WTC11 (cell line): ENCODE data around the gene ATG13. TPM values are rescaled to one million over a fixed set of nuclear protein-coding genes. Genes with fewer than 3 reads are reported as not detected.

Experiments
- ATAC-seq: fragments of 200-7000 bp; cut with Tn5 transposase; 2 replicates; pipeline ENCODE4 v1.10.0; 2021; ENCODE audit warnings: mild to moderate bottlenecking, moderate library complexity
- CTCF ChIA-PET: fragments of 300-600 bp; sonication (Branson Sonifier 250); formaldehyde crosslinking; loops from one replicate; lab custom pipeline; 2021; ENCODE audit warnings: antibody characterized with exemption; lab: Charles Lee
- POLR2A ChIA-PET: fragments of 350-600 bp; sonication (Branson Sonifier 250); formaldehyde crosslinking; loops from one replicate; lab custom pipeline; 2021; ENCODE audit warnings: antibody characterized with exemption; lab: Charles Lee
- DNase-seq: peaks from one replicate; pipeline ENCODE4 v3.0.0; 2021; ENCODE audit warnings: low spot score
- H3K27ac Mint-ChIP-seq: 2 replicates; pipeline ENCODE4 v1.8.0; 2021; ENCODE audit warnings: mixed read lengths
- H3K27me3 Mint-ChIP-seq: 2 replicates; pipeline ENCODE4 v1.8.0; 2021; ENCODE audit warnings: low read depth, mild to moderate bottlenecking, moderate library complexity, mixed read lengths
- H3K36me3 Mint-ChIP-seq: 2 replicates; pipeline ENCODE4 v1.8.0; 2021; ENCODE audit warnings: mixed read lengths
- H3K4me1 Mint-ChIP-seq: 2 replicates; pipeline ENCODE4 v1.8.0; 2022; ENCODE audit warnings: mixed read lengths
- H3K4me3 Mint-ChIP-seq: 2 replicates; pipeline ENCODE4 v1.8.0; 2021; ENCODE audit warnings: mild to moderate bottlenecking, moderate library complexity, mixed read lengths
- H3K9me3 Mint-ChIP-seq: 2 replicates; pipeline ENCODE4 v1.8.0; 2021; ENCODE audit warnings: mixed read lengths
- ATF1 ChIP-seq: sonication (generic); formaldehyde crosslinking; IDR thresholded peaks from 2 replicates; pipeline ENCODE4 v1.8.1; 2023; ENCODE audit warnings: mild to moderate bottlenecking, moderate library complexity, missing genetic modification reagents
- GTF2I ChIP-seq: fragments of 250-450 bp; sonication (Bioruptor Pico); conservative IDR thresholded peaks from 2 replicates; pipeline ENCODE4 v1.4.0; 2021; ENCODE audit warnings: mild to moderate bottlenecking
- OVOL2 ChIP-seq: fragments of 250-450 bp; sonication (Bioruptor Pico); IDR thresholded peaks from 2 replicates; pipeline ENCODE4 v1.9.0; 2021; ENCODE audit warnings: mild to moderate bottlenecking, borderline replicate concordance
- TEAD1 ChIP-seq: sonication (generic); formaldehyde crosslinking; IDR thresholded peaks from 2 replicates; pipeline ENCODE4 v1.8.0; 2022; ENCODE audit warnings: mild to moderate bottlenecking, missing genetic modification reagents
- ZBTB21 ChIP-seq: sonication (generic); formaldehyde crosslinking; IDR thresholded peaks from 2 replicates; pipeline ENCODE4 v1.8.1; 2023; ENCODE audit warnings: mild to moderate bottlenecking, missing genetic modification reagents, borderline replicate concordance
- ZNF138 ChIP-seq: sonication (generic); formaldehyde crosslinking; conservative IDR thresholded peaks from 2 replicates; pipeline ENCODE4 v1.8.1; 2022; ENCODE audit warnings: mild to moderate bottlenecking, moderate library complexity, missing genetic modification reagents
- ZNF416 ChIP-seq: fragments of 250-450 bp; sonication (Bioruptor Pico); IDR thresholded peaks from 2 replicates; pipeline ENCODE4 v1.9.0; 2021; ENCODE audit warnings: mild to moderate bottlenecking, inconsistent platforms
- total RNA-seq: library from RNA; stranded (reverse); gene quantifications from 3 replicates; pipeline ENCODE4 v1.2.3, GENCODE V29; 2021
- TF ChIP-seq, protein P1 (sequence below): sonication (generic); formaldehyde crosslinking; IDR thresholded peaks from 2 replicates; pipeline ENCODE4 v1.8.0; 2023; ENCODE audit warnings: missing genetic modification reagents, mild to moderate bottlenecking, borderline replicate concordance
- TF ChIP-seq, protein P2 (sequence below): fragments of 250-450 bp; sonication (Bioruptor Pico); IDR thresholded peaks from 2 replicates; pipeline ENCODE4 v1.9.0; 2021; ENCODE audit warnings: mild to moderate bottlenecking
- TF ChIP-seq, protein P3 (sequence below): sonication (generic); formaldehyde crosslinking; IDR thresholded peaks from 2 replicates; pipeline ENCODE4 v1.8.1; 2022; ENCODE audit warnings: low read depth, missing genetic modification reagents, borderline replicate concordance
- TF ChIP-seq, protein P4 (sequence below): sonication (generic); formaldehyde crosslinking; conservative IDR thresholded peaks from 2 replicates; pipeline ENCODE4 v1.8.1; 2022; ENCODE audit warnings: mild to moderate bottlenecking, missing genetic modification reagents
- TF ChIP-seq, protein P5 (sequence below): sonication (generic); formaldehyde crosslinking; IDR thresholded peaks from 2 replicates; pipeline ENCODE4 v1.8.0; 2023; ENCODE audit warnings: mild to moderate bottlenecking, missing genetic modification reagents
- TF ChIP-seq, protein P6 (sequence below): sonication (generic); formaldehyde crosslinking; IDR thresholded peaks from 2 replicates; pipeline ENCODE4 v1.8.0; 2022; ENCODE audit warnings: mild to moderate bottlenecking, missing genetic modification reagents
- TF ChIP-seq, protein P7 (sequence below): sonication (generic); formaldehyde crosslinking; IDR thresholded peaks from 2 replicates; pipeline ENCODE4 v1.8.0; 2023; ENCODE audit warnings: missing genetic modification reagents

Gene ATG13
- total RNA-seq, 1 experiment from 2014 or later, result 85.4 TPM

DNA sequence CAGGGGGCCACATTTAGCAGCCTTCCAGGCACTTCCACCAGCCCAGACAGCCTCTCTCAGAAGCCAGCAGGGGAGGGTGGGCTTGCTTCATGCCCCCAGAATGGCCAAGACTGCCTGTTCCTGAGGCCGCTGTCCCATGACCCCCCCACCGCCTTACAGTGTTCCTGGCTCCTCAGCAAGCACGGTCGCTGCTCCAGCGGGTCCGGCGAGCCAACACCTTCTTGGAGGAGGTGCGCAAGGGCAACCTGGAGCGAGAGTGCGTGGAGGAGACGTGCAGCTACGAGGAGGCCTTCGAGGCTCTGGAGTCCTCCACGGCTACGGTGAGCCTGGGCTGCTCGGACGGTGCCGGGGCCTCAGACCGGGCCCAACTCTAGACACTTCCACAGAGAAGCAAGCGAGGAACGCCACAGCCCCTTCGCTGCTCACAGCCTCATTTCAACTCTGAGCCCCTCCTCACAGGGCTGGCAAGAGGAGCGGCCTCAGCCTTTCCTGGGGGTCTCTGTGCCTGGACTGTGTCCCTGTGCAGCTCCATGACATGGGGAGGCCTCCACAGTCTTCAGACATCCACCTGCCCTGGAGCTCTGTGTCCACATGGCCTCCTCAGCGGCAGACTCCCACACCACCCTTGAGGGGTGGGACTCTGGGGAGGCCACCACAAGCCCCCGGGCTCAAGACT, 102.3 kb downstream of the ATG13 start (continued):
- TF ChIP-seq, protein P1, sequence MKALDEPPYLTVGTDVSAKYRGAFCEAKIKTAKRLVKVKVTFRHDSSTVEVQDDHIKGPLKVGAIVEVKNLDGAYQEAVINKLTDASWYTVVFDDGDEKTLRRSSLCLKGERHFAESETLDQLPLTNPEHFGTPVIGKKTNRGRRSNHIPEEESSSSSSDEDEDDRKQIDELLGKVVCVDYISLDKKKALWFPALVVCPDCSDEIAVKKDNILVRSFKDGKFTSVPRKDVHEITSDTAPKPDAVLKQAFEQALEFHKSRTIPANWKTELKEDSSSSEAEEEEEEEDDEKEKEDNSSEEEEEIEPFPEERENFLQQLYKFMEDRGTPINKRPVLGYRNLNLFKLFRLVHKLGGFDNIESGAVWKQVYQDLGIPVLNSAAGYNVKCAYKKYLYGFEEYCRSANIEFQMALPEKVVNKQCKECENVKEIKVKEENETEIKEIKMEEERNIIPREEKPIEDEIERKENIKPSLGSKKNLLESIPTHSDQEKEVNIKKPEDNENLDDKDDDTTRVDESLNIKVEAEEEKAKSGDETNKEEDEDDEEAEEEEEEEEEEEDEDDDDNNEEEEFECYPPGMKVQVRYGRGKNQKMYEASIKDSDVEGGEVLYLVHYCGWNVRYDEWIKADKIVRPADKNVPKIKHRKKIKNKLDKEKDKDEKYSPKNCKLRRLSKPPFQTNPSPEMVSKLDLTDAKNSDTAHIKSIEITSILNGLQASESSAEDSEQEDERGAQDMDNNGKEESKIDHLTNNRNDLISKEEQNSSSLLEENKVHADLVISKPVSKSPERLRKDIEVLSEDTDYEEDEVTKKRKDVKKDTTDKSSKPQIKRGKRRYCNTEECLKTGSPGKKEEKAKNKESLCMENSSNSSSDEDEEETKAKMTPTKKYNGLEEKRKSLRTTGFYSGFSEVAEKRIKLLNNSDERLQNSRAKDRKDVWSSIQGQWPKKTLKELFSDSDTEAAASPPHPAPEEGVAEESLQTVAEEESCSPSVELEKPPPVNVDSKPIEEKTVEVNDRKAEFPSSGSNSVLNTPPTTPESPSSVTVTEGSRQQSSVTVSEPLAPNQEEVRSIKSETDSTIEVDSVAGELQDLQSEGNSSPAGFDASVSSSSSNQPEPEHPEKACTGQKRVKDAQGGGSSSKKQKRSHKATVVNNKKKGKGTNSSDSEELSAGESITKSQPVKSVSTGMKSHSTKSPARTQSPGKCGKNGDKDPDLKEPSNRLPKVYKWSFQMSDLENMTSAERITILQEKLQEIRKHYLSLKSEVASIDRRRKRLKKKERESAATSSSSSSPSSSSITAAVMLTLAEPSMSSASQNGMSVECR (CRISPR knock-in tag), result no peak
- TF ChIP-seq TEAD1, result no peak
- TF ChIP-seq, protein P2, sequence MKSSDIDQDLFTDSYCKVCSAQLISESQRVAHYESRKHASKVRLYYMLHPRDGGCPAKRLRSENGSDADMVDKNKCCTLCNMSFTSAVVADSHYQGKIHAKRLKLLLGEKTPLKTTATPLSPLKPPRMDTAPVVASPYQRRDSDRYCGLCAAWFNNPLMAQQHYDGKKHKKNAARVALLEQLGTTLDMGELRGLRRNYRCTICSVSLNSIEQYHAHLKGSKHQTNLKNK (CRISPR knock-in tag), result no peak
- TF ChIP-seq, protein P3, sequence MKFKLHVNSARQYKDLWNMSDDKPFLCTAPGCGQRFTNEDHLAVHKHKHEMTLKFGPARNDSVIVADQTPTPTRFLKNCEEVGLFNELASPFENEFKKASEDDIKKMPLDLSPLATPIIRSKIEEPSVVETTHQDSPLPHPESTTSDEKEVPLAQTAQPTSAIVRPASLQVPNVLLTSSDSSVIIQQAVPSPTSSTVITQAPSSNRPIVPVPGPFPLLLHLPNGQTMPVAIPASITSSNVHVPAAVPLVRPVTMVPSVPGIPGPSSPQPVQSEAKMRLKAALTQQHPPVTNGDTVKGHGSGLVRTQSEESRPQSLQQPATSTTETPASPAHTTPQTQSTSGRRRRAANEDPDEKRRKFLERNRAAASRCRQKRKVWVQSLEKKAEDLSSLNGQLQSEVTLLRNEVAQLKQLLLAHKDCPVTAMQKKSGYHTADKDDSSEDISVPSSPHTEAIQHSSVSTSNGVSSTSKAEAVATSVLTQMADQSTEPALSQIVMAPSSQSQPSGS (CRISPR knock-in tag), result no peak

DNA sequence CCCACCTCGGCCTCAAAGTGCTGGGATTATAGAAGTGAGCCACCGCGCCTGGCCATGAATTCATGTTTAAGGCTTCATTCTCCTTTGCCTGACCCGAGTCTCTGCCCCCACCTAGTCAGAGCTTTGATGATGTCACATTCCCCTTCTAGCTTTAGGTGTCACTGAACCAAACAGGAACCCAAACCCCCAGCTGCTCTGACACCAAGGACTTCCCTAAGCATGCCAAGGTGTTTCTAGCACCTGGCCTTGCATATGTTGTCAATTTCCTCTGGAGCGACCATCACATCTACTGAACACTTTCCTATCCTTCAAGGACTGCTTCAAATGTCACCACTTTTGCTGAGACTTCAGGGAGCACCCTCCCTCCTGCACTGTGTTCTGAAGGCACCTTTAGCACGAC, 103.9 kb downstream of the ATG13 start:
- CTCF ChIA-PET, result interaction anchor here (1.3 kb wide), 1 partner anchor 432 kb away, joined by 4 read pairs; no protein-coding TSS in a partner anchor
- TF ChIP-seq, protein P4, sequence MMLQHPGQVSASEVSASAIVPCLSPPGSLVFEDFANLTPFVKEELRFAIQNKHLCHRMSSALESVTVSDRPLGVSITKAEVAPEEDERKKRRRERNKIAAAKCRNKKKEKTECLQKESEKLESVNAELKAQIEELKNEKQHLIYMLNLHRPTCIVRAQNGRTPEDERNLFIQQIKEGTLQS (CRISPR knock-in tag), result no peak
- TF ChIP-seq, protein P5, sequence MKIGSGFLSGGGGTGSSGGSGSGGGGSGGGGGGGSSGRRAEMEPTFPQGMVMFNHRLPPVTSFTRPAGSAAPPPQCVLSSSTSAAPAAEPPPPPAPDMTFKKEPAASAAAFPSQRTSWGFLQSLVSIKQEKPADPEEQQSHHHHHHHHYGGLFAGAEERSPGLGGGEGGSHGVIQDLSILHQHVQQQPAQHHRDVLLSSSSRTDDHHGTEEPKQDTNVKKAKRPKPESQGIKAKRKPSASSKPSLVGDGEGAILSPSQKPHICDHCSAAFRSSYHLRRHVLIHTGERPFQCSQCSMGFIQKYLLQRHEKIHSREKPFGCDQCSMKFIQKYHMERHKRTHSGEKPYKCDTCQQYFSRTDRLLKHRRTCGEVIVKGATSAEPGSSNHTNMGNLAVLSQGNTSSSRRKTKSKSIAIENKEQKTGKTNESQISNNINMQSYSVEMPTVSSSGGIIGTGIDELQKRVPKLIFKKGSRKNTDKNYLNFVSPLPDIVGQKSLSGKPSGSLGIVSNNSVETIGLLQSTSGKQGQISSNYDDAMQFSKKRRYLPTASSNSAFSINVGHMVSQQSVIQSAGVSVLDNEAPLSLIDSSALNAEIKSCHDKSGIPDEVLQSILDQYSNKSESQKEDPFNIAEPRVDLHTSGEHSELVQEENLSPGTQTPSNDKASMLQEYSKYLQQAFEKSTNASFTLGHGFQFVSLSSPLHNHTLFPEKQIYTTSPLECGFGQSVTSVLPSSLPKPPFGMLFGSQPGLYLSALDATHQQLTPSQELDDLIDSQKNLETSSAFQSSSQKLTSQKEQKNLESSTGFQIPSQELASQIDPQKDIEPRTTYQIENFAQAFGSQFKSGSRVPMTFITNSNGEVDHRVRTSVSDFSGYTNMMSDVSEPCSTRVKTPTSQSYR (CRISPR knock-in tag), result no peak
- TF ChIP-seq GTF2I (CRISPR knock-in tag) (no peak), ZBTB21 (no peak), ATF1 (CRISPR knock-in tag) (no peak), ZNF138 (CRISPR knock-in tag) (no peak), OVOL2 (CRISPR knock-in tag) (no peak), ZNF416 (CRISPR knock-in tag) (no peak)
- TF ChIP-seq, protein P6, sequence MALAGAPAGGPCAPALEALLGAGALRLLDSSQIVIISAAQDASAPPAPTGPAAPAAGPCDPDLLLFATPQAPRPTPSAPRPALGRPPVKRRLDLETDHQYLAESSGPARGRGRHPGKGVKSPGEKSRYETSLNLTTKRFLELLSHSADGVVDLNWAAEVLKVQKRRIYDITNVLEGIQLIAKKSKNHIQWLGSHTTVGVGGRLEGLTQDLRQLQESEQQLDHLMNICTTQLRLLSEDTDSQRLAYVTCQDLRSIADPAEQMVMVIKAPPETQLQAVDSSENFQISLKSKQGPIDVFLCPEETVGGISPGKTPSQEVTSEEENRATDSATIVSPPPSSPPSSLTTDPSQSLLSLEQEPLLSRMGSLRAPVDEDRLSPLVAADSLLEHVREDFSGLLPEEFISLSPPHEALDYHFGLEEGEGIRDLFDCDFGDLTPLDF, result no peak
- TF ChIP-seq, protein P2 (CRISPR knock-in tag), result no peak
- TF ChIP-seq, protein P7, sequence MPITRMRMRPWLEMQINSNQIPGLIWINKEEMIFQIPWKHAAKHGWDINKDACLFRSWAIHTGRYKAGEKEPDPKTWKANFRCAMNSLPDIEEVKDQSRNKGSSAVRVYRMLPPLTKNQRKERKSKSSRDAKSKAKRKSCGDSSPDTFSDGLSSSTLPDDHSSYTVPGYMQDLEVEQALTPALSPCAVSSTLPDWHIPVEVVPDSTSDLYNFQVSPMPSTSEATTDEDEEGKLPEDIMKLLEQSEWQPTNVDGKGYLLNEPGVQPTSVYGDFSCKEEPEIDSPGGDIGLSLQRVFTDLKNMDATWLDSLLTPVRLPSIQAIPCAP (CRISPR knock-in tag), result no peak
- no peak for ATAC-seq

More for the DNA sequence above, 103.9 kb downstream of the ATG13 start:
- Mint-ChIP-seq H3K27me3 (no peaks in the 10 kb centered on the region), H3K4me1 (peaks cover 13% of the 10 kb centered on the region), H3K4me3 (no peak overlapping the region), H3K9me3 (no peaks in the 10 kb centered on the region), H3K27ac (no peak overlapping the region), H3K36me3 (no peaks in the 10 kb centered on the region)
- POLR2A ChIA-PET, result no interaction called here
- no peak for DNase-seq
